Subcutaneous adipose tissue (tissue), 4 donors: ENCODE data around the gene ANKRD29. TPM values are rescaled to one million over a fixed set of nuclear protein-coding genes. Genes with fewer than 3 reads are reported as not detected.

Experiments used
- CTCF ChIP-seq: fragments of 450-650 bp; IDR thresholded peaks from one replicate; pipeline ENCODE4 v1.5.1; 2016; ENCODE audit warnings: low read depth, mild to moderate bottlenecking, control low read depth, antibody characterized with exemption, moderate library complexity
- total RNA-seq, 4 donors: library from RNA; depleted of rRNA; stranded (reverse); fragments of >200 nt; gene quantifications; one replicate each; pipeline ENCODE4 v1.1.0, GENCODE V29; 2016

Gene ANKRD29
- total RNA-seq, 4 donors from 2014 or later: 9.2 to 30.7 (median 13.1) TPM

GRCh38 chr18:23623040-23623439, 39.7 kb downstream of the ANKRD29 start:
- TF ChIP-seq CTCF: no peak

GRCh38 chr18:23619388-23619881, 43.3 kb downstream of the ANKRD29 start:
- no peak for TF ChIP-seq CTCF

- TF ChIP-seq CTCF: no peak
These were observed 43.8 kb downstream of the ANKRD29 start for GRCh38 chr18:23618862-23619387.

GRCh38 chr18:23617412-23618014, 45.2 kb downstream of the ANKRD29 start:
- TF ChIP-seq CTCF: no peak

GRCh38 chr18:23616258-23616657, 46.5 kb downstream of the ANKRD29 start:
- TF ChIP-seq CTCF: no peak

GRCh38 chr18:23614891-23615290, 47.8 kb downstream of the ANKRD29 start:
- no peak for TF ChIP-seq CTCF

GRCh38 chr18:23614413-23614812, 48.3 kb downstream of the ANKRD29 start:
- TF ChIP-seq CTCF: no peak
